ENCODE data around the gene GPRC5A.

GPRC5A gene

DNA sequence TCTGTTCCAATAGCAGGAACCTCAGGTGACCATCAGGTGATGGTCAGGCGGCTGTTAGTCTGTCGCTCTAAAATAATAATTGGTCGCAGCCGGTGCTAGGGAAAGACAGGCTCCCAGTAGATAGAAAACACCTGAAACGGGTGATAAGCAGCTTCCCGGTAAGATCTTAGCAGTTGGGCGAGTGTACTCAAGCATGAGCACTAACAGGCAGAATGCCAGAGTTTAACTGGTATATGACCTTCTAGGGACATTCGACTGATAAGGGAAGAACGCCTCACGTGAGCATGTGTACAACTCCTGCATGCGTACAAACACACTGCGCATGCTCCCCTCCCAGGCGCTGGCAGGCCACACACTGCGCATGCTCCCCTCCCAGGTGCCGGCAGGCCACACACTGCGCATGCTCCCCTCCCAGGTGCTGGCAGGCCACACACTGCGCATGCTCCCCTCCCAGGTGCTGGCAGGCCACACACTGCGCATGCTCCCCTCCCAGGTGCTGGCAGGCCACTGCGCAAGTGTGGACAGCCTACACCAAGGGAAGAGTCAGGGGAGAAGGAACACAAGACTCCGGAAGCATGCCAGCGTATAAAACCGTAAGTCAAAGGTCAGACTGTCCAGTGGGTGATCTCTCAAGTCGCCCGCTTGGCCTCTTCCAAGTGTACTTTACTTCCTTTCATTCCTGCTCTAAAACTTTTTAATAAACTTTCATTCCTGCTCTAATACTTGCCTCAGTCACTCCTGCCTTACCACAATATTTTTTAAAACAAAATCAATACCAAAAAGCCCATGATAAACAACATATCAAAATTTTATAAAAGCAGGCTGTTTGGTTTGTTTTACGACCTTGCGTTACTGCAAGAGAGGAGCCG lies 36.1 kb downstream of the GPRC5A start:
- Histone ChIP-seq H3K27me3 (ENCODE audit: insufficient read depth, poor library complexity, severe bottlenecking) (no peaks in the 10 kb centered on the region), H3K4me3 (replicated peaks; ENCODE audit: insufficient read depth, low read length) (no peak overlapping the region), H3K27ac (replicated peaks) (no peak overlapping the region)
- no peak for TF ChIP-seq SPI1 (IDR thresholded peaks at IDR 0.05; ENCODE audit: borderline replicate concordance, low read depth)
- TF ChIP-seq, protein P1, sequence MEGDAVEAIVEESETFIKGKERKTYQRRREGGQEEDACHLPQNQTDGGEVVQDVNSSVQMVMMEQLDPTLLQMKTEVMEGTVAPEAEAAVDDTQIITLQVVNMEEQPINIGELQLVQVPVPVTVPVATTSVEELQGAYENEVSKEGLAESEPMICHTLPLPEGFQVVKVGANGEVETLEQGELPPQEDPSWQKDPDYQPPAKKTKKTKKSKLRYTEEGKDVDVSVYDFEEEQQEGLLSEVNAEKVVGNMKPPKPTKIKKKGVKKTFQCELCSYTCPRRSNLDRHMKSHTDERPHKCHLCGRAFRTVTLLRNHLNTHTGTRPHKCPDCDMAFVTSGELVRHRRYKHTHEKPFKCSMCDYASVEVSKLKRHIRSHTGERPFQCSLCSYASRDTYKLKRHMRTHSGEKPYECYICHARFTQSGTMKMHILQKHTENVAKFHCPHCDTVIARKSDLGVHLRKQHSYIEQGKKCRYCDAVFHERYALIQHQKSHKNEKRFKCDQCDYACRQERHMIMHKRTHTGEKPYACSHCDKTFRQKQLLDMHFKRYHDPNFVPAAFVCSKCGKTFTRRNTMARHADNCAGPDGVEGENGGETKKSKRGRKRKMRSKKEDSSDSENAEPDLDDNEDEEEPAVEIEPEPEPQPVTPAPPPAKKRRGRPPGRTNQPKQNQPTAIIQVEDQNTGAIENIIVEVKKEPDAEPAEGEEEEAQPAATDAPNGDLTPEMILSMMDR (IDR thresholded peaks at IDR 0.05; ENCODE audit: insufficient read depth, low read length): no peak
- TF ChIP-seq, protein P2, sequence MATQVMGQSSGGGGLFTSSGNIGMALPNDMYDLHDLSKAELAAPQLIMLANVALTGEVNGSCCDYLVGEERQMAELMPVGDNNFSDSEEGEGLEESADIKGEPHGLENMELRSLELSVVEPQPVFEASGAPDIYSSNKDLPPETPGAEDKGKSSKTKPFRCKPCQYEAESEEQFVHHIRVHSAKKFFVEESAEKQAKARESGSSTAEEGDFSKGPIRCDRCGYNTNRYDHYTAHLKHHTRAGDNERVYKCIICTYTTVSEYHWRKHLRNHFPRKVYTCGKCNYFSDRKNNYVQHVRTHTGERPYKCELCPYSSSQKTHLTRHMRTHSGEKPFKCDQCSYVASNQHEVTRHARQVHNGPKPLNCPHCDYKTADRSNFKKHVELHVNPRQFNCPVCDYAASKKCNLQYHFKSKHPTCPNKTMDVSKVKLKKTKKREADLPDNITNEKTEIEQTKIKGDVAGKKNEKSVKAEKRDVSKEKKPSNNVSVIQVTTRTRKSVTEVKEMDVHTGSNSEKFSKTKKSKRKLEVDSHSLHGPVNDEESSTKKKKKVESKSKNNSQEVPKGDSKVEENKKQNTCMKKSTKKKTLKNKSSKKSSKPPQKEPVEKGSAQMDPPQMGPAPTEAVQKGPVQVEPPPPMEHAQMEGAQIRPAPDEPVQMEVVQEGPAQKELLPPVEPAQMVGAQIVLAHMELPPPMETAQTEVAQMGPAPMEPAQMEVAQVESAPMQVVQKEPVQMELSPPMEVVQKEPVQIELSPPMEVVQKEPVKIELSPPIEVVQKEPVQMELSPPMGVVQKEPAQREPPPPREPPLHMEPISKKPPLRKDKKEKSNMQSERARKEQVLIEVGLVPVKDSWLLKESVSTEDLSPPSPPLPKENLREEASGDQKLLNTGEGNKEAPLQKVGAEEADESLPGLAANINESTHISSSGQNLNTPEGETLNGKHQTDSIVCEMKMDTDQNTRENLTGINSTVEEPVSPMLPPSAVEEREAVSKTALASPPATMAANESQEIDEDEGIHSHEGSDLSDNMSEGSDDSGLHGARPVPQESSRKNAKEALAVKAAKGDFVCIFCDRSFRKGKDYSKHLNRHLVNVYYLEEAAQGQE (IDR thresholded peaks at IDR 0.05; ENCODE audit: insufficient replicate concordance, low read depth): no peak
- no peak for TF ChIP-seq POLR2AphosphoS5 (IDR thresholded peaks at IDR 0.05; ENCODE audit: low read depth)
- TF ChIP-seq GABPA (IDR thresholded peaks at IDR 0.05; ENCODE audit: low read depth): no peak
- DNase-seq (ENCODE audit: low read depth in 1 of 2, low spot score in 1 of 2): no peak

DNA sequence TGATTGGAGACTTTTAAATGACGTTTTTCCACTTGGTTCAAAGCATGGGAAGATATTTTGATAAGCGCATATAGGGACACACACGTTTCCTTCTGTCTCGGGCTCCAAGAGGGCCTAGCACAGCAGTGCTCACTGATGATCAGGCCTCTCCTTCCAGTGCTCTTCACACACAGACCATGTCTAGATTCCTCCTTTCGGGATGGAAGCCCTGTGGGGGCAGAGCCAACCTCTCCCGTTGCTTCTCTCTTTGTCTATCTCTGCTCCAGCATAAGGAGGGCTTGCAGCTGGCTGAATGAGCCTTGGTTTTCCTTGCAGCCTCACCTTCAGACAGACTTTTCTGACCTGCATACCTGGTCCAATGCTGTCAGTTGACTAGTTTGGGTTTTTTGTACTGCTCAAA lies 38.3 kb downstream of the GPRC5A start:
- Histone ChIP-seq H3K27me3 (ENCODE audit: insufficient read depth, poor library complexity, severe bottlenecking) (no peaks in the 10 kb centered on the region), H3K27ac (replicated peaks) (no peak overlapping the region), H3K4me3 (replicated peaks; ENCODE audit: insufficient read depth, low read length) (no peak overlapping the region)
- no peak for DNase-seq (ENCODE audit: low read depth in 1 of 2, low spot score in 1 of 2)
- TF ChIP-seq SPI1 (IDR thresholded peaks at IDR 0.05; ENCODE audit: borderline replicate concordance, low read depth) (no peak), POLR2AphosphoS5 (IDR thresholded peaks at IDR 0.05; ENCODE audit: low read depth) (no peak), GABPA (IDR thresholded peaks at IDR 0.05; ENCODE audit: low read depth) (no peak)
- TF ChIP-seq, protein P2 (IDR thresholded peaks at IDR 0.05; ENCODE audit: insufficient replicate concordance, low read depth): no peak
- TF ChIP-seq, protein P1 (IDR thresholded peaks at IDR 0.05; ENCODE audit: insufficient read depth, low read length): no peak

- Histone ChIP-seq H3K27ac (replicated peaks) (no peak overlapping the region), H3K27me3 (ENCODE audit: insufficient read depth, poor library complexity, severe bottlenecking) (peaks cover 2% of the 10 kb centered on the region), H3K4me3 (replicated peaks; ENCODE audit: insufficient read depth, low read length) (no peak overlapping the region)
- peak in 1 of 2 experiments; percentile 18 for DNase-seq (ENCODE audit: low read depth in 1 of 2, low spot score in 1 of 2)
- TF ChIP-seq GABPA (IDR thresholded peaks at IDR 0.05; ENCODE audit: low read depth): no peak
- TF ChIP-seq, protein P2 (IDR thresholded peaks at IDR 0.05; ENCODE audit: insufficient replicate concordance, low read depth): no peak
- no peak for TF ChIP-seq SPI1 (IDR thresholded peaks at IDR 0.05; ENCODE audit: borderline replicate concordance, low read depth)
- TF ChIP-seq, protein P1 (IDR thresholded peaks at IDR 0.05; ENCODE audit: insufficient read depth, low read length): no peak
- TF ChIP-seq POLR2AphosphoS5 (IDR thresholded peaks at IDR 0.05; ENCODE audit: low read depth): no peak
Observed at GRCh38 chr12:12930633-12931219, 39.4 kb downstream of the GPRC5A start.

All from HL-60 (cell line).